Stimulated activated CD8-positive, alpha-beta memory T cell treated with anti-CD3 and anti-CD28 coated beads, Interleukin-15, amount 100 ng/mL, for 4 hours (primary cell): ENCODE data around the gene CPT1B.

ENCODE experiments used
- DNase-seq, 2 donors: peaks; one replicate each; pipeline ENCODE4 v3.0.0-alpha.2; 2020; ENCODE audit warnings: low read depth in 2 of 2

Gene CPT1B

GRCh38 chr22:50570861-50571260 is 7.4 kb downstream of the CPT1B start:
- no peak for DNase-seq

GRCh38 chr22:50569896-50570535 is 8.2 kb downstream of the CPT1B start:
- DNase-seq: no peak

GRCh38 chr22:50569041-50569459 is 9.2 kb downstream of the CPT1B start:
- no peak for DNase-seq

- no peak for DNase-seq
Observed at GRCh38 chr22:50568626-50569025, 9.6 kb downstream of the CPT1B start.

GRCh38 chr22:50567721-50568252 is 10.4 kb downstream of the CPT1B start:
- DNase-seq: no peak

- no peak for DNase-seq
Observed at GRCh38 chr22:50564289-50564688, 13.9 kb downstream of the CPT1B start.

- DNase-seq: no peak
Observed at GRCh38 chr22:50563413-50564160, 14.6 kb downstream of the CPT1B start.

- DNase-seq: peak; percentile 92 to 94
Observed at GRCh38 chr22:50562523-50563412, 15.5 kb downstream of the CPT1B start, which contains the start of gene SYCE3. SYCE3 (minus strand) TSS chr22:50562919; CDS start chr22:50556405, 6,514 bp downstream.

GRCh38 chr22:50561401-50562358 is 16.5 kb downstream of the CPT1B start:
- DNase-seq: no peak

- no peak for DNase-seq
Observed at GRCh38 chr22:50560034-50560433, 18.2 kb downstream of the CPT1B start.

GRCh38 chr22:50556703-50557102 is 21.5 kb downstream of the CPT1B start:
- no peak for DNase-seq

GRCh38 chr22:50553310-50553709 is 24.9 kb downstream of the CPT1B start:
- no peak for DNase-seq

GRCh38 chr22:50551160-50551752 is 27.0 kb downstream of the CPT1B start:
- DNase-seq: no peak

GRCh38 chr22:50550395-50550794 is 27.8 kb downstream of the CPT1B start:
- no peak for DNase-seq

GRCh38 chr22:50548921-50549790 is 29.1 kb downstream of the CPT1B start:
- DNase-seq: no peak

GRCh38 chr22:50548040-50548920 is 29.9 kb downstream of the CPT1B start:
- DNase-seq: no peak

GRCh38 chr22:50547263-50547985 is 30.8 kb downstream of the CPT1B start:
- DNase-seq: no peak
